C4-2B (cell line): ENCODE results near the gene FABP3.

Experiments
- CTCF ChIP-seq: fragments of 450-650 bp; conservative IDR thresholded peaks from 2 replicates; pipeline ENCODE4 v1.5.1; 2017; ENCODE audit warnings: mild to moderate bottlenecking
- ZFX ChIP-seq: fragments of 450-650 bp; IDR thresholded peaks from 2 replicates; pipeline ENCODE4 v1.6.1; 2017

GRCh38 chr1:31364561-31365250 is 8.2 kb downstream of the FABP3 start:
- TF ChIP-seq CTCF (no peak), ZFX (no peak)
